GM21367 (cell line): ENCODE results near the gene FBXL4.
"Not testable (repeated sequence)": the region's sequence is repeated elsewhere in the genome, so short reads cannot be mapped to it uniquely, and the experiment has no call there.

Source experiments
- ATAC-seq: cut with Tn5 transposase; IDR thresholded peaks from one replicate; pipeline ENCODE4 v1.9.1; 2021; ENCODE audit not compliant: unreplicated experiment

Gene FBXL4

GRCh38 chr6:98946266-98946878 lies 1.4 kb downstream of the FBXL4 start:
- ATAC-seq: no peak

GRCh38 chr6:98945311-98946115 lies 2.2 kb downstream of the FBXL4 start:
- ATAC-seq: no peak

GRCh38 chr6:98944598-98945081 lies 3.1 kb downstream of the FBXL4 start:
- ATAC-seq: no peak

- no peak for ATAC-seq
Measured at GRCh38 chr6:98944168-98944567, 3.6 kb downstream of the FBXL4 start.

- no peak for ATAC-seq
Measured at GRCh38 chr6:98942263-98942803, 5.4 kb downstream of the FBXL4 start.

GRCh38 chr6:98941319-98941718 lies 6.4 kb downstream of the FBXL4 start:
- no peak for ATAC-seq

- ATAC-seq: no peak
Measured at GRCh38 chr6:98937351-98937750, 10.4 kb downstream of the FBXL4 start.

- ATAC-seq: no peak
Measured at GRCh38 chr6:98932381-98932780, 15.4 kb downstream of the FBXL4 start.

- no peak for ATAC-seq
Measured at GRCh38 chr6:98931696-98932095, 16.1 kb downstream of the FBXL4 start.

- no peak for ATAC-seq
Measured at GRCh38 chr6:98929498-98930060, 18.2 kb downstream of the FBXL4 start.

- no peak for ATAC-seq
Measured at GRCh38 chr6:98928688-98929087, 19.1 kb downstream of the FBXL4 start.

GRCh38 chr6:98927534-98927933 lies 20.2 kb downstream of the FBXL4 start:
- ATAC-seq: no peak

GRCh38 chr6:98925831-98926230 lies 21.9 kb downstream of the FBXL4 start:
- no peak for ATAC-seq

GRCh38 chr6:98924647-98925046 lies 23.1 kb downstream of the FBXL4 start:
- ATAC-seq: no peak

GRCh38 chr6:98920904-98921431 lies 26.8 kb downstream of the FBXL4 start:
- peak; percentile 94 for ATAC-seq

- not testable (repeated sequence) for ATAC-seq
Measured at GRCh38 chr6:98910946-98911345, 36.8 kb downstream of the FBXL4 start.

GRCh38 chr6:98909236-98909635 lies 38.5 kb downstream of the FBXL4 start:
- ATAC-seq: no peak

GRCh38 chr6:98906342-98906741 lies 41.4 kb downstream of the FBXL4 start:
- ATAC-seq: not testable (repeated sequence)

- ATAC-seq: no peak
Measured at GRCh38 chr6:98905759-98906158, 42.0 kb downstream of the FBXL4 start.

- no peak for ATAC-seq
Measured at GRCh38 chr6:98904096-98904495, 43.6 kb downstream of the FBXL4 start.

GRCh38 chr6:98900706-98901105 lies 47.0 kb downstream of the FBXL4 start:
- no peak for ATAC-seq

- no peak for ATAC-seq
Measured at GRCh38 chr6:98894810-98895209, 52.9 kb downstream of the FBXL4 start.
